ENCODE results near the gene ANO1.

ANO1 gene

GRCh38 chr11:70067591-70068341 is 10.4 kb upstream of the ANO1 start:
- TF ChIP-seq CTCF (IDR thresholded peaks at IDR 0.05; ENCODE audit: low read depth, low read length), result no peak
- H3K4me3 ChIP-seq (ENCODE audit: low read depth, low read length), result no peak overlapping the region

GRCh38 chr11:70068345-70068744 is 9.8 kb upstream of the ANO1 start:
- TF ChIP-seq CTCF (IDR thresholded peaks at IDR 0.05; ENCODE audit: low read depth, low read length), result no peak
- H3K4me3 ChIP-seq (ENCODE audit: low read depth, low read length), result no peak overlapping the region

GRCh38 chr11:70068950-70069349 is 9.2 kb upstream of the ANO1 start:
- H3K4me3 ChIP-seq (ENCODE audit: low read depth, low read length), result no peak overlapping the region
- no peak for TF ChIP-seq CTCF (IDR thresholded peaks at IDR 0.05; ENCODE audit: low read depth, low read length)

- no peak overlapping the region for H3K4me3 ChIP-seq (ENCODE audit: low read depth, low read length)
- no peak for TF ChIP-seq CTCF (IDR thresholded peaks at IDR 0.05; ENCODE audit: low read depth, low read length)
These were observed 7.4 kb upstream of the ANO1 start for GRCh38 chr11:70070706-70071105.

GRCh38 chr11:70071996-70072395 is 6.1 kb upstream of the ANO1 start:
- no peak for TF ChIP-seq CTCF (IDR thresholded peaks at IDR 0.05; ENCODE audit: low read depth, low read length)
- H3K4me3 ChIP-seq (ENCODE audit: low read depth, low read length), result no peak overlapping the region

- TF ChIP-seq CTCF (IDR thresholded peaks at IDR 0.05; ENCODE audit: low read depth, low read length), result no peak
- no peak overlapping the region for H3K4me3 ChIP-seq (ENCODE audit: low read depth, low read length)
These were observed 5.7 kb upstream of the ANO1 start for GRCh38 chr11:70072461-70072860.

GRCh38 chr11:70072861-70073755 is 5.0 kb upstream of the ANO1 start:
- no peak overlapping the region for H3K4me3 ChIP-seq (ENCODE audit: low read depth, low read length)
- TF ChIP-seq CTCF (IDR thresholded peaks at IDR 0.05; ENCODE audit: low read depth, low read length), result no peak
